Measurements from ENCODE around the gene DPEP2.

DNA sequence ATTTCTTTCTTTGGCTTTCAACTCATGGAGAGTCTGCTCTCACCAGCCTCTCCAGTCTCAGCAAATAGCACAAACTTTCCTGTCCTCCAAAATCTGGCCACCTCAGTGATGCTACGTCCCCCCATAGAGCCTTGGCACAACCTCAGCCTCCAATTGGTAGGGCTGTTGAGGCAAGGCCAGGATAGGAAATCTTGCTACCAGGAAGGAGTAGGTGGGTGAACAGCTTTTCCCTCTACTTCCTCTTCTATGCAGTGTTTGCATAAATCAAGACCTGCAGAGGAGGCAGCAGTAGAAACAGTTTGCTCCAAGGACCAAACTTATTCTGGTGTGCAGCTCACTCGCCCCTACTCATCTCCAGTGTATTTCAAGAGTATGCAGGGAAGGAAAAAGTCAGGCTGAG lies 701 bp upstream of the DPEP2 start:
- TF ChIP-seq, protein P1, sequence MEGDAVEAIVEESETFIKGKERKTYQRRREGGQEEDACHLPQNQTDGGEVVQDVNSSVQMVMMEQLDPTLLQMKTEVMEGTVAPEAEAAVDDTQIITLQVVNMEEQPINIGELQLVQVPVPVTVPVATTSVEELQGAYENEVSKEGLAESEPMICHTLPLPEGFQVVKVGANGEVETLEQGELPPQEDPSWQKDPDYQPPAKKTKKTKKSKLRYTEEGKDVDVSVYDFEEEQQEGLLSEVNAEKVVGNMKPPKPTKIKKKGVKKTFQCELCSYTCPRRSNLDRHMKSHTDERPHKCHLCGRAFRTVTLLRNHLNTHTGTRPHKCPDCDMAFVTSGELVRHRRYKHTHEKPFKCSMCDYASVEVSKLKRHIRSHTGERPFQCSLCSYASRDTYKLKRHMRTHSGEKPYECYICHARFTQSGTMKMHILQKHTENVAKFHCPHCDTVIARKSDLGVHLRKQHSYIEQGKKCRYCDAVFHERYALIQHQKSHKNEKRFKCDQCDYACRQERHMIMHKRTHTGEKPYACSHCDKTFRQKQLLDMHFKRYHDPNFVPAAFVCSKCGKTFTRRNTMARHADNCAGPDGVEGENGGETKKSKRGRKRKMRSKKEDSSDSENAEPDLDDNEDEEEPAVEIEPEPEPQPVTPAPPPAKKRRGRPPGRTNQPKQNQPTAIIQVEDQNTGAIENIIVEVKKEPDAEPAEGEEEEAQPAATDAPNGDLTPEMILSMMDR (IDR thresholded peaks at IDR 0.05; ENCODE audit: low read depth, low read length, poor library complexity, severe bottlenecking), result no peak
- TF ChIP-seq EZH2phosphoT487 (IDR thresholded peaks at IDR 0.05; ENCODE audit: borderline replicate concordance, low read length), result no peak

Measured in DOHH2 (cell line).